Esophagus muscularis mucosa (tissue), 3 donors: ENCODE measurements around the gene OR2V1.

ENCODE experiments used
- POLR2A ChIP-seq: fragments of 450-650 bp; IDR thresholded peaks from one replicate; pipeline ENCODE4 v1.6.1; 2017; ENCODE audit warnings: antibody characterized with exemption, moderate library complexity, mild to moderate bottlenecking, low read depth
- TF ChIP-seq, protein P1 (sequence below), 3 experiments: fragments of 200-600 bp in 2 of 3; fragments of 450-650 bp in 1 of 3; sonication (generic) in 2 of 3; IDR thresholded peaks; one replicate each; pipeline ENCODE4 v1.5.1; 2017 to 2019; ENCODE audit warnings: antibody characterized with exemption in 3 of 3, mild to moderate bottlenecking in 2 of 3, moderate library complexity in 1 of 3

DNA sequence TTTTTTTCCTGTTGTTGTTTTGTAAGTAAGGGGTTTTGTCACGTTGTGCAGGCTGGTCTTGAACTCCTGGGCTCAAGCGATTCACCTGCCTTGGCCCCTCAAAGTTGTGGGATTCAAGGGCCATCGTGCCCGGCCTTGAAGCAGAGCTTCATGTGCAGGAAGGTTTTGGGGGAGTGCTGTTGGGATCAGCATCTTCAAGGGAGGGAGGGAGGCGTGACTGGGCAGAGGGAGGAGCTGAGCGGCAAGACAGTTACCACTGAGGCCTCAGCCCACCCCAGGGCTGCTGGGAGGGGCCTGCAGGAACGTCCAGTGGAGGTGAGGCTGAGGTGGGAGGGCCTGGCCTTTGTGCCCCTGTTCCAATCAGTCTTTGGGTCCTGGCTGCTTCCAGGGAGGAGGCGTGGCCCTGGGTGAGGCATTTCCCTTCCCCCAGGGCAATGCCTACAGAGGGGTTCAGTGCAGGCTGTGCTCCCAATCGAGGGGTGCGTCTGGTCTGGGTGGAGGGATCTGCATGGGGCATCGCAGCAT, 21.4 kb downstream of the OR2V1 start:
- TF ChIP-seq, protein P1, sequence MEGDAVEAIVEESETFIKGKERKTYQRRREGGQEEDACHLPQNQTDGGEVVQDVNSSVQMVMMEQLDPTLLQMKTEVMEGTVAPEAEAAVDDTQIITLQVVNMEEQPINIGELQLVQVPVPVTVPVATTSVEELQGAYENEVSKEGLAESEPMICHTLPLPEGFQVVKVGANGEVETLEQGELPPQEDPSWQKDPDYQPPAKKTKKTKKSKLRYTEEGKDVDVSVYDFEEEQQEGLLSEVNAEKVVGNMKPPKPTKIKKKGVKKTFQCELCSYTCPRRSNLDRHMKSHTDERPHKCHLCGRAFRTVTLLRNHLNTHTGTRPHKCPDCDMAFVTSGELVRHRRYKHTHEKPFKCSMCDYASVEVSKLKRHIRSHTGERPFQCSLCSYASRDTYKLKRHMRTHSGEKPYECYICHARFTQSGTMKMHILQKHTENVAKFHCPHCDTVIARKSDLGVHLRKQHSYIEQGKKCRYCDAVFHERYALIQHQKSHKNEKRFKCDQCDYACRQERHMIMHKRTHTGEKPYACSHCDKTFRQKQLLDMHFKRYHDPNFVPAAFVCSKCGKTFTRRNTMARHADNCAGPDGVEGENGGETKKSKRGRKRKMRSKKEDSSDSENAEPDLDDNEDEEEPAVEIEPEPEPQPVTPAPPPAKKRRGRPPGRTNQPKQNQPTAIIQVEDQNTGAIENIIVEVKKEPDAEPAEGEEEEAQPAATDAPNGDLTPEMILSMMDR (IDR thresholded peaks at IDR 0.05) = no peak
- TF ChIP-seq POLR2A = no peak
